ENCODE data around the gene GABRA5.

The GABRA5 gene

DNA sequence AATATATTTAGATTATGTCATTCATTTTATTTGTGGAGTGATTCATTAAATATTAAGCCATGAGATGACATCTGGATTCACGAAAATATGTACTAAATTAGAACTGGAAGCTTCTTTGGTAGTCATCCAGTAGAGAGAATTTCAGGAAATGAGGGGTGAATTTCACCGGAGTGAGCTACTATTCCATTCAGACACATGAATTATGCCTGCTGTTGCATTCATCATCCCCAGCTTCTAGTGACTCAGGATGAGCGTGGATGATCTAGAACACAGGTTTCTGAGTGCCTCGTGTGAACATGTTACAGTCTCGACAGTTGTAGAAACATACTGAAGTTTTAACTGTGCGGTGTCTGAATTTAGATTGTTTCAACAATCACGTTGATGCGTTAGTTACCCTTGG is 61.2 kb downstream of the GABRA5 start:
- DNase-seq (ENCODE audit: low read depth) = no peak

DNA sequence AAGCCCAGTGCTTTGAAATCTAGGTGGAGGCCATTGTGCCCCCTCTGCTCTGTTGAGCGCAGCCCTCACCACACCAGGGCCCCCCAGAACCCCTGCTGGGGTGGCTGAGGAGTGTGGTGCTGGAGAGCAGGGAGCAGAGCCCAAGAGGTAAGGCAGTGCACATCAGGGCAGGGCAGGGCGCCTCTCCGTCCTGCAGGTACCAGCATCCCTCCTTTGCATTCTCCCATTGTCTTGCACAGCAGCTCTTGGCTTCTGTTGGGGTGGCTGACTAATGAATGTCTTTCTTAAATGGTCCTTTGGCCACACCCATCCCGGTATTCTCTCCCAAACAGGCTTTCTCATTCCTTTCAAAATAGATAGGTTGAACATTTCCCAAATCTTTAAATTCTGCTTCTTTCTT is 62.7 kb downstream of the GABRA5 start:
- no peak for DNase-seq (ENCODE audit: low read depth)

DNA sequence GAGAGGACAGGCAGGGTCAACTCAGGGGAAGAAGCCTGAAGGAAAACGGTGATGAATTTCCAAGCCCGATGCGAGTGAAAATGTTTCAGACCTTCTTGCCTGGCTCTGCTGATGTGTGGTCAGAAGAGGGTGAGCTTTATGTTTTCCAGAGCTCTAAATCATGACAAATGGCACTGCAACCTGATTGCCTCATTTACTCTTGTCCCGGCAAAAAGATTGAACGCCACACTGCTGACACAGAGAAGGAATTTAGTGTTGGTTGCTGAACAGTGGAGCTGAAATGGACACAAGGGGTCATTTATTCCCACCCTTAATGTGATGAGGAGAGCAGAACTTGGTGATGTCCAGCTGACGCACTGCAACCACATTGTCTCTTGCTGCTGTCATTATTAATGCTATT is 68.0 kb downstream of the GABRA5 start:
- no peak for DNase-seq (ENCODE audit: low read depth)

DNA sequence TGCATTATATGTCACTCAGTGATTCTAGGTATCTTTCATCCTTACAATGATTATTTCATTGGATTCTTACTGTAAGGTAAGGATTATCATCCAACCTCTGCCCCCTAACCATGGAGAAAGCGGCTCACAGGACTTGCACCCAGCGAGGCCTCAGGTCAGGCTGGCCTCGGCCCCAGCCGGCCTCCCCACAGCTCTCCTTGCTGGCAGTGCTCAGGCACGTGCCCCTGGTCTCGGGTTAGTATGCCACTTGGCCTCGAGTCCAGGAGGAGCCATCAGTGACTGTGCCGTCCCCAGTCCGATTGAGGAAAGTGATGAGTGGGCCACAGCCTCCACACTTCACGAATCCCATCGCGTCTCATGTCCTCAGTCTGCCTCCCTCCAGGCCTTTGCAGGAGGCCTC is 68.5 kb downstream of the GABRA5 start:
- no peak for DNase-seq (ENCODE audit: low read depth)

DNA sequence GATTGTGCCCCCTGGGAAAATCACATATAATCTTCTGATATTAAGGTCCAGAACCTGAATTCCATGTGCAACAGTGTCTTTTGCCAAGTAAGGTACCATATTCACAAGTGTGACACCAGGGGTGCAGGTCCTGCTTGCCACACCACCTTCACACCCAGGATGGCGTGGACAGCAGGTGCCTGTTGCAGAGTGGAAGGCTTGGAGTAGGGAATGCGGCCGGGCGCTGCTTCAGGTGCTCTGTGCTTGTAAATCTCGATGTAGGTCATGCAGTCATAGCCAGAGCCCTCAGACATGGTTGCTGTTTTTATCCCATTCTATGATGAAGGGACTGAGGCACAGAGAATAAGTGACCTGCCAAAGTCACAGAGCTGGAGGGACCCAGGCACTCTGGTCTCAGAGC is 69.6 kb downstream of the GABRA5 start:
- no peak for DNase-seq (ENCODE audit: low read depth)

DNA sequence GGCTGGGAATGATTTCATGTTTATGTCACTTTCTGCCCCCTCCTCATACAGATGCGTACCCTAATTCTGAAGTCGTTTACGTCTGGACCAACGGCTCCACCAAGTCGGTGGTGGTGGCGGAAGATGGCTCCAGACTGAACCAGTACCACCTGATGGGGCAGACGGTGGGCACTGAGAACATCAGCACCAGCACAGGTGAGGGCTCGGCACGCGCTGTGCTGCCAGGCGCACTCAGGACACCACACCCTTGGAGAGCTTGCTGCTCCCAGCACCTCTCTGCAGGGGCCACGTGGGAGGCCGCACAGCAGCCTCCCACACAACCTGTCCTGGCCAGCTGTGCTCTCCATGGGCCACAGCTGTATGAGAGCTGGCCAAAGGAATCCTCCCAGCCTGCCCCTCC is 70.3 kb downstream of the GABRA5 start:
- no peak for DNase-seq (ENCODE audit: low read depth)

DNA sequence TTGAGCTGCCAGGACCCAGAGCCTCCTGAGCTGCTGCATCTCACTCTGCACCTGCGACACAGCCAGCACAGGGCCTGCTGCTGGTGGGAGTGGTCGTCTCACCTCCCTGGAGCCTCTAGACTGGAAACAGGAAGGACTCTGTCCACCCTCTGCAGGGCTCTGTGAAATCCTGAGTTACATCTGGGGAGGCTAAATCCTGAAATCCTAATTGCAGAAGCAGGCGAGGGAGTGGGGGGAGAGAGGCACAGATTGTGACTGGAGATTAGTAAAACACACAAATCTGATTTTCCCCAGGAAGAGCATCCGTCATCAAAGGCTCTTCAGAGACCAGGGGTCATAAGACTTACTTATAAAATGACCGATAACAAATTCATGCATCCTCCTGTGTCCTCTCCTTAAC is 72.5 kb downstream of the GABRA5 start:
- no peak for DNase-seq (ENCODE audit: low read depth)

DNA sequence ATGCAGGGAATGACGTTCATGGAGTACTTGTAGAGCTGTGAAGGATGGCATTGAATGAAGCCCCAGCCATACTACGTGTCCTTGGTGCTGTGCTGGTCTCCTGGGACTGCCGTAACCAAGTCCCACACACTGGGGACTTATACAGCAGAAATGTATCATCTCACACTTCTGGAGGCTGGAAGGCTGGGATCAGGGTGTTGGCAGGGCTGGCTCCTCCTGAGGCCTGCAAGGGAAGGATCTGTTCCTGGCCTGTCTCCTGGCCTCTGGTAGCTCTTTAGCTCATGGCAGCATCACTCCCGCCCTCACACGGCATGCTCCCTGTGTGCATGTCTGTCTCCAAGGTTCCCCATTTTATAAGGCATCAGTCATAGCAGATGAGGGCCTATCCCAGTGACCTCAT is 74.6 kb downstream of the GABRA5 start:
- DNase-seq (ENCODE audit: low read depth) = no peak

DNA sequence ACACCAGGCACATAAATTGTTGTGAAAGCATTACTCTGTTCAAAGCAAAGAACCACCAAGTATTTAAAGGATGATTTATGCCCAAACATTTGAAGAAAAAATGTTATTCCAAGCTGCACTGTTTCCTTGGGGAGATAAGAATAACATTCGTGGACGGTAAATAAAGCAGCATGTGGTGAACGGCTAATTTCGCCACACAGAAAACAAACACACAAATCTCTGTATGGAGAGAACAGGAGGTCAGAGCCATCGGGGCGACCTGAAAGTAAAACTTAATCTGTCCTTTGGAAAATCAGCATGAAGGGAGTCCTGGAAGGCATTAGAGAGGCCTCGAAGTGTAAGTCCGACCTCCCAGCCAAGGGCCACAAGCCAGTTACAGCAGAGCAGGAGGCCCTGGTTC is 77.0 kb downstream of the GABRA5 start:
- no peak for DNase-seq (ENCODE audit: low read depth)

DNA sequence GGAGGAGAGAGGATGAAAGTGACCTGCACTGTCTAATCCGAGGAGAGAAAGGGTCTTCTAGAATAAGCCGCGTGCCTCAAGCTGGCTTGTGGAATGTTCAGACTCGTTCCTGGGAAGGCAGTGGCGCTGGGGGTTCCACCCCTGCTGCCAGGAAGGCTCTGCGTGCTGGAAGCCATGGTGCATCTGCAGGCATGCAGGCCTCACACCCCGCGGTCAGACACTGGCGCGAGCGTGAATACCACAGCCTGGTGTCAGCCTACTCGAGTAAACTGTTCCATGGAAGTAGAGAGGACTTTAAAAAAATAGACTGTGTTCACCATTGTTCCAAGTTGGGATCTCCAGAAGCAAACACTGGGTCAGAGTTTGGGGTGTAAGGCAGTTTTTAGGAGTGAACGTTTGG is 78.2 kb downstream of the GABRA5 start:
- no peak for DNase-seq (ENCODE audit: low read depth)

DNA sequence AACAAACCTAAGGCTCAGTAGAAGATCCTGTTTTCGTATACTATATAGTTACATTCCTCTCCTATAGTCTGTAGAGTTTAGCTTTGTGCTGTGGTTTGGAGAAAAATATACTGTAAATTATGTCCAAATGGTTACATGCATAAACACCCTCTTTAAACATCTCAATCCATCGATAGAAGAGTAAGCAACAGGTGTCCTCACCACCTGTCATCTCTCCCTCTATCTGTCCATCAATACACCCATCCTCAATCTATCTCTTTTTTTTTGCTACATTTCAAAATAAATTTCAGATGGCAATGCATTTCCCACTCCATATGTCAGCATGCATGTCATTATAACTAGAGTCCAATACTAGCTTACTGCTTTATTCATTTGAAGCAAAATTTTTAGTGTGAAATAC is 83.1 kb downstream of the GABRA5 start:
- DNase-seq (ENCODE audit: low read depth) = no peak

DNA sequence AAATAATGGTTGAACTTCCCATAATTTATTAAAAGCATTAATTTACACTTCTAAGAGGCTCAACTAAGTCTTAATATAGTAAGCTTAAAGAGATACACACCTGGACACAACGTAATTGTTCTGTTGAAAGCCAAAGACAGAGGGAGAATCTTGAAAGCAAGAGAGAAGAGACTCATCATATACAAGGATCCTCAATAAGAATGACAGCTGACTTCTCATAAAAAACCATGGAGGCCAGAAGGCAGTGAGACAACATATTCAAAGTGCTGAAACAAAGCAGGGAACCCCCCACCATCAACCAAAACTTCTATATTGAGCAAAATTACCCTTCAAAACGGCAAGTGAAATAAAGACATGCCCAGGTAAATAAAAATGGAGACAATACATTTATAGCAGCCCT is 87.5 kb downstream of the GABRA5 start:
- DNase-seq (ENCODE audit: low read depth) = no peak

DNA sequence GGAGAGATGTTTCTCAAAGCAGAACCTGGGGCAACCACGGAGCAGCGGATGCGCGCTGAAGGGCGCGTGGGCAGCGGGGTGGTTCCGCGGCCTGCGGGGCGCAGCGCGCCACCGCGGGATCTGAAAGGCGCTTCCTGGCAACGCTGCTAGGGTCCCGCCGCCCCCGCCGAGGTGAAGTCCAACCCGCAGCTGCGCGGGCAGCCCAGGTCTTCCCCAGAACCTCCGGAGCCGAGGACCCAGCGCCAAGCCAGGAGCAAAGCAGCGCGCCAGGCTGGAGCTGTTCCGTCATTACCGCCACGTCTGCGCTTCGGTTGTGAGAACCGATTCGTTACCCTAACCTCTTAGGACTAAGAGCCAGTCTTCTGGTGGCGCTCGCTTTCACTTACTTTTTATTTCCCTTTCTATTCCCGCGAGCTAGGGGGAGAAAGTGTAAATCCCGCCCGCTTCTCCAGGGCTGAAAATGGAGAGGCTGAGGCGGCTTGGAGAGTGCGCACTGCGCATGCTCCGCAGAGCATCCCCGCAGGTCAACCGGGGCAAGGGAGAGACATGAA is 100.9 kb downstream of the GABRA5 start:
- no peak for DNase-seq (ENCODE audit: low read depth)

DNA sequence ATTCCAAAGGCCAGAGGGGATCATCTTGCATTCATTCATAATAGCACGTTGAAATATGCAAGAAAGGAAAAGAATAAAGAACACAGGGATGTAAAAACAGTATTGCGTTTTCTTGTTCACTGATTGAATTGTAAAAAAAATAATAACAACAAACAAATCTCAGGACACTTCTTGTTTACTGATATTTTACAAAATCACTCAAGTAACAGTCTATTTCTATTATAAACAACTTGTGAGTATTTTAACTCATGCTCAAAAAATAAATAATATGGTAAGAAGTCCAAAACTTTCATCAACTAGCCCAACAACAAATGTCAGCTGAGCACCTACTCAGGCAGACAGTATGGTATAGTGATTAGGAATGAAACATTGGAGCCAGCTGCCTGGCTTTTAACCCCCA is 101.9 kb downstream of the GABRA5 start:
- no peak for DNase-seq (ENCODE audit: low read depth)

DNA sequence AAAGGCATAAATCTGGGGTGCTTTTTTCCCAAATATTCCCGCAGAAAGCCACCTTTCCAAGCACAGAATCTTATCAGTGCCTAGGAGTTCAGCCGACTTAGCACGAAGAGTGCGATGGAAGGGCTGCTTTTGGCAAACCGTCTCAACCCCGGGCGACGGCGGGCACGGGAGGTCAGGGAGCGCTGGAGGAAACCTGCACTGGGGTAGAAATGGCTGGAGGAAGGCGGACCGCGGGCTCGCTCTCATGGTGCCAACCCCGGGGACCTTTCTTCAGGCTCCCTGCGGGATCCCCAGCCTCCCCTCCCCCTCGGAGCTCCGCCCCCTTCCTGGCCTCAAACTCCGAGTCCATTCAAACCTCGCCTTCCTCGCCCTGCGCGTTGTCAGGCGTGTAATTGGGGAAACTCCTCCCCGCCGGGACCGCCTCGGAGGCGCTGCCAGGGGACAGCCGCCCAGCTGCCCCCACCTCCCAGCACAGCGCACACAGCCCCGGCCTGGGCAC is 103.9 kb downstream of the GABRA5 start, which contains the start of gene GABRG3:
TSS of gene GABRG3 (plus strand) at position 470 of the 499 bp plus-strand sequence.
- DNase-seq (ENCODE audit: low read depth) = no peak

DNA sequence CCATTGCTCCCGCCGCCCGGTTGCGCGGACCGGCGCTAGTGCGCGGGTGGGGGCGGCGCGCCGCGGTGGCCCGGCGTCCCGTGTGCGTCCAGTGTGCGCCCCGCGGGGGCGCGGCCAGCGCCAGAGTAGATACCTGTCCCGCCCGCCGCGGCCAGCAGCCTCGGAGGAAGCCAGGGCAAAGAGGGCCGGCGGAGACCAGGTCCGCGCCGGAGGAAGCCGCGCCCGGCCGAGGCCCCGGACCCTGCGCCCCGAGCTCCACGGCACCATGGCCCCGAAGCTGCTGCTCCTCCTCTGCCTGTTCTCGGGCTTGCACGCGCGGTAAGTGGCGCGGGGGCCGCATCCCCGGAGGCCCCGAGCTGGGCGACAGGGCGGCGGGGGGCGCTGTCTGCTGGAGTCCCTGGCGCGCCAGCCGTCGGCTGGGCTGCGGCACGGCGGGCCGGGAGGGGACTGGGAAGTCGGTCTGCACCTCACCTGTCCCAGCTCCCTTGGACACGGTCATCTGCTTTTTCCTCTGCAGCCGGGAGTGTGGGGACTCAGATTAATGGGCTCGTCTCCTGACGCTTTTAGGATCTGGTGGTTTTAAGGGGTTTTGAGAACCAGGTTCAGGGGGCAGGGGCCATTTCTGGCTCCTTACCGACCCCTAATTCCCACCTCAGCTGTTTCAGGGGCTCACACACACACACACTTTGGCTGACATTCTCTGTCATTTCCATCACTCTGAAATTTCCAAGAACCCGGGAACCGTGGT is 104.6 kb downstream of the GABRA5 start:
- no peak for DNase-seq (ENCODE audit: low read depth)

DNA sequence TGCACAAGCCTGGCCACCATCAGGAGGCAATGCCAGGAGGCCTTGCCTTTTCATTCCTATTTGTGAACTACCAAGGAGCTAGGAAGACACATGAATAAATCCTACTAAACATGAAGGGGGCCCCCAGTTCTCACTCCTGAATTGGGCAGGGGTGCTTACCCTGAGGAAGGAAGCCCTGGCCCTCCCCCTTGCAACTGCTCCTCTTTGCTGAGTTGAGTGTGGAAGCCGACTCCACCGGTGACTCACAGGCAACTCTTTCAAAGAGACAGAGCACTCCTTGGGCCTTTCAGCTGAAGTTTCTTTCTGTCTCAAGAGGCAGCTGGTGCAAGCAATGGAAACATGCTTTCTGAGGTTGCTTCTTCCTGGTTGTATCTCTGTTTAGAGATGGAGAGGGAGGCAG is 105.8 kb downstream of the GABRA5 start:
- no peak for DNase-seq (ENCODE audit: low read depth)

DNA sequence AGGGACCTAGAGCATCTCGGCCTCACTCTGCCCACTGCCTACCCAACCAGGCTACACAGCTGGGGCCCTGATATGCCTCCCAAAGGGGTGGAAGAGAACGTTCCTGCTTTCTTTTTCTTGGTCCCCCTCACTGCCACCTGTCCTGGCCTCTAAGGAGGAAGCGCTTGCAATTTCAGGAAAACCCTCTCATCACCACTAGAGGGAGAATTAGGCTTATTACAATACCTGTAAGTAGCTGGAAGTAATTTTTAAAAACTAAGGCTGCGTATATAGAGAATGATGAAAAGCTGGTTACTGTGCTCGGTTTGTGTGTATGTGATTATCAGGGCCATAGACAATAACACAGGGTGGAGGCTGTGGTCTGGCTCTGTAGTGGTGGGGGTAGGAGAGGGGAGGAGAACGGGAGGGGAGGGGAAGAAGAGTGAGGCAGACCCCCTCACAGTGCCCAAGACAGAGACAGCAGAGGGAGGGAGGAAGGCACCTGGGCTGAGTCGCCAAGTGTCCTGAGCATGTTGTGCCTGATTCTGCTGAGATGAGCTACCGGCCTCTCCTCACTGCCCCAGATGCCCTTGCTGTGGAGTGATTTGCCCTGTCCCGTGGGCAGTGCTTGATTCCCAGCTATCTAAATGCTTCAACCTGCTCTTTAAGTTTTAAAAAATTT is 107.4 kb downstream of the GABRA5 start:
- DNase-seq (ENCODE audit: low read depth) = no peak

DNA sequence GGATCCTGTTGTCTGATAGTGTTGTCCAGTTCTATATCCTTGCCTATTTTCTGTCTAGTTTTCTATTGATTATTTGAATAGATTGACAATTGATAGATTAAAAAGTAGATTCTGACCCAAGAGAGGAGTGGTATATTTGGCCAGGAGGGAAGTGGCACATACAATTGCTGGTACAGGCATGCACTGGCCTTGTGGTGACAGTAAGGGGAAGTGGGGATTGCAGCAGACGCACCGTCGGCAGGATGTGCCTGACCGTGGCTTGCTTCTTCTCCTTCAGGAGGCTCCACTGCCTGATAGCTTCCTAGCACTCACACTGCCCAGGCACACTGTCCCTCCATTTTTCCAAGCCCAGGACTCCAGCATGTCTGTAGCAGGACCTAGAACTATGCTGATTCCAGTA is 114.6 kb downstream of the GABRA5 start:
- no peak for DNase-seq (ENCODE audit: low read depth)

DNA sequence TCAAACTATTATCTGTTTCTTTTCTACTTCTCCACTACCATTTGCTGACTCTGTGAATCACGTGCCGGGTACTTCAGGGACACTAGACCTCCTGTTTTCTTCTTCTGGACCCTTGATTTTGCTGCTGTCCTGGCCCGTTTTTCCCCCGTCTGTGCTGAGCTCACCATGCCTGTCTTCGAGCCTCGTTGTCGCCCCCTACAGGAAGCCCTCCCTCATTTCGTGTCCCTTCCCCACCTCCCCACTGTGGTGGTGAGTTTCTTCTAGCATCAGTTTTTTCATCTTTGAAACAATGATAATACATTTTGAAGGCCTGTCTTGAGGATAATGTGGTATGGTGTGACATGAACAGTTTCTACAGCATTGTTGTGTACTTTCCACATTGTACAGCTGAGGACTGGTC is 117.0 kb downstream of the GABRA5 start:
- no peak for DNase-seq (ENCODE audit: low read depth)

DNA sequence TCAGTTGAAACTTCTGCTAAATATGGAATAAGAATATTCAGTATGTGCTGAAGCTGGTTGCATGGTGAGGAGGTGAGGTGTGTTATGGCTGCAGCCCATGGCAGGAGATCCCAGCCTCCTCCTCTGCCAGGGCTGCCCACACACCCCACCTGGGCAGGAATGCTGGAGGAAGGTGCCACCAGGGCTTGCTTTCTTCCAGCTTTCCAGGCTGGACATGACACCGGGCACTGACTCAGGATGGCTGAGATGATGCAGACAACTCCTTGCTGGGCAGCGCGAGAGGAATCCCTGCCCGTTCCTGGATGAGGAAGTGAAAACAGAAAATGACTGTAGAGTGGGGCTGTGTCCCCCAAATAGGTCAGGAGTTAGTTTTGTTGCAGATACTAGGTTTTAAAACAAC is 118.2 kb downstream of the GABRA5 start:
- DNase-seq (ENCODE audit: low read depth) = no peak

DNA sequence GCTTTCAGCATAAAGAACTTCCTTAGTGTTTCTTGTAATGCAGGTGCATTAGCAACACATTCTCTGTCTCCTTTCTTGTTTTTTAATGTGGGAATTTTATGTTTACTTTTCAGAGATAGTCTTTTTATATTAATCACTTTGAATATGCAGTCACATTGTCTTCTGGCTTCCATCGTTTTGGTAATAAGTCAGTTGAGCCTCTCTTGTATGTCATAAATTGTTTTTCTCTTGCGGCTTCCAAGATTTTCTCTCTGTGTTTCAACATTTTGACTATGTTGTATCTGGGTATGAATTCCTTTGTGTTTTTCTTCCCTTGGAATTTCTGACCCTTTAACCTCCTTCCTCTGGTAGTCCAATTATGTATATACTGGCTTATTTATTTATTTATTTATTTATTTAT is 129.4 kb downstream of the GABRA5 start:
- no peak for DNase-seq (ENCODE audit: low read depth)

All from GM04504 (cell line).